Stimulated activated CD4-positive, alpha-beta T cell treated with anti-CD3 and anti-CD28 coated beads, Interleukin-1b, Interleukin-23, amount 100 ng/mL, for 4 hours (primary cell): ENCODE measurements around the gene LGALS7.

ENCODE experiments used
- DNase-seq, 2 donors: peaks; one replicate each; pipeline ENCODE4 v3.0.0-alpha.2; 2020; ENCODE audit warnings: low read depth in 2 of 2

LGALS7 gene

DNA sequence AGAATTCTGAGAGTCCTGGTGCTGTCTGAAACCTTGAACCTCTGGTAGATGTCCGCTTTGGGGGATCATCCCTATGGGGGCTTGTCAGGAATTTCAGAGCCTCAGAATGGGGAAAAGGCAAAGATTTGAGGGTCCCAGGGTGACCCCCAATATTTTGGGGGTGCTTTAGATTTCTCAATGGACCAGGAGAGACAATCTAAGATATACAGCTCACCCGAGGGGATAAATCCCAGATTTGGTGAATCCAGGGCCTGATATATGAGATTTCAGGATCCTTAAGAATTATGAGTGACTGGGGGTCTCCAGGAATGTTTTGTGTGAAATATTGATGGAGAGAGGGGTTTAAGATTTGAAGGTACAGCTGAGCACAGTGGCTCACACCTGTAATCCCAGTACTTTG, 32.4 kb downstream of the LGALS7 start:
- DNase-seq, result no peak

DNA sequence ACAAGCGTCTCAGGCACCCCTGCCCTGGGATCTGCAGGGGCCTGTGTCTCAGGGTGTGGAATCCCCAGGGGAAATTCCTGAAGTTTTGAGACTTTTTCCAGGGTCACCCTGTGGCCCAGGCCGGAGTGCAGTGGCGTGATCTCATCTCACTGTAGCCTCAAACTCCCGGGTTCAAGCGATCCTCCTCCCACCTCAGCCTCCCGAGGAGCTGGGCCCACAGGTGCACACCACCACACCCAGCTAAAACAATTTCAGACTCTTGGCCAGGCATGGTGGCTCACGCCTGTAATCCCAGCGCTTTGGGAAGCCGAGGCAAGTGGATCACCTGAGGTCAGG, 33.1 kb downstream of the LGALS7 start:
- DNase-seq, result no peak

DNA sequence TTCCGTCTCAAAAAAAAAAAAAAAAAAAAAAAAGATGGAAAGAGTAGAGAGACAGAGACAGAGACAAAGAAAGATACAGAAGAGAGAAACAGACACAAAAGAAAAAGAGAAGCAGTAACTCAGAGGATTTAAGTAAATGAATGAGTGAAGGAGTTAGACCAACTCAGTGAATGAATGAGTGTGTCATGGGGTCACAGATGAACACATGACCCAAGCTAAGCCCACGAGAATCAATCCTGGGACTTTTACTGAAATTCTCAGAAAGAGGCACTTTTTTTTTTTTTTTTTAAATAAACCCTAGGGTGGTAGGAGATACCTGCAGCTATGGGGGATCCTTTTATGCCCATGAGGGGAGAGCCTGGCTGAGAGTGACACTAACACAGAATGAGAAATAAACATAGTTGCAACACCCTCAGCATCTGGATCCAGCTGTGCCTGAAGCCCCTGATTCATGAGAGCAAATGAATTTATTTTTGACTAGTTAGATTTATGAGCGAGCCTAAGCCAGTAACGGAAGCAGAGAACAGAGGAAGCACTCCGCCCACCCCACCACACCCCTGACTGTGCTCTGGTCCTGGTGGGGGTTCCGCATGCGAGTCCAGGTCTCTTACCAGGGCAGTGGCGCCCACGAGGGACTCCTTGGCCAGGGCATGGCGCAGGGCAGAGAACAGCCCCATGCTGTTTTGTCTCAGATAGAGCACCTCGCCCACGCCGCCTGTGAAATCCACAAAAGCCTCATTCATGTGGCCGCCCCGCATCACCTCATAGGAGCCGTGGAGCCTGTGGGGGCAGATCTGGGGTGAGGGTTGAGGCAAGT, 33.7 kb downstream of the LGALS7 start:
- DNase-seq, result no peak

DNA sequence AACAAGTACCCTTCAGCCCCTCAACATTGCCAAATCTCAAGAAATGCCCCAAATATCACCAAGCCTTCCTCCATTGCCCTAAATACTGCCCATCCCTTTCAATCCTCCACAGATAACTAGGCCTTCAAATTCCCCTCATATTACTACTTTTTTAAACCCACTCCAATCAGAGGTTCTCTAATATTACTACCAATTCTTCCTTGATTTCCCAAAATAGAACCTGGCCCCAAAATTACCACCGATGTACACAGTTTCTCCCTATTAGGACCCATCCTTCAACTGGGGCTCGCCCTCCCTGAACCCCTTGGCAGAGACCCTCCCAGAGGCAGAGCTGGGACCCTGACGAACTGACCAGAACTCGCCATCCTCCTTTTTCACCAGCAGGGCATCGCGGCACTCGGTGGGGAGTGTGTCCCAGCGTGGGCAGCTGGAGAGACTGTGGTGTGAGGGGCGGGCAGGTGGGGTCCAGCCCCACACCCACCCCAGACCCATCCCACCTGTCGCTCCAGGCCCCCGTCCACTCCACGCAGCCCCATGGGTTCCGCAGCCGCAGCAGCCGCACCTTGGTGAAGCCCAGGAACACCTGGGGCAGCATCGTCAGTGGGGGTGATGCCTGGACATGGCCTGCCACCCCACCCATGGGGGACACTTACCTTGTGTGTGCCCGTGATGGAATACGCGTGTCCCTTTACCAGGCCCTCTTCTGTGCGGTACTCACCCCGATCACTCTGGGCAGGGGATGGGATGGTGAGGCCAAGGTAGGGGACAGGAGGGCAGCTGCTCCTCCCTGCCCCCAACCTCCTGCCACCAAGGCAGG, 35.2 kb downstream of the LGALS7 start:
- DNase-seq, result no peak

DNA sequence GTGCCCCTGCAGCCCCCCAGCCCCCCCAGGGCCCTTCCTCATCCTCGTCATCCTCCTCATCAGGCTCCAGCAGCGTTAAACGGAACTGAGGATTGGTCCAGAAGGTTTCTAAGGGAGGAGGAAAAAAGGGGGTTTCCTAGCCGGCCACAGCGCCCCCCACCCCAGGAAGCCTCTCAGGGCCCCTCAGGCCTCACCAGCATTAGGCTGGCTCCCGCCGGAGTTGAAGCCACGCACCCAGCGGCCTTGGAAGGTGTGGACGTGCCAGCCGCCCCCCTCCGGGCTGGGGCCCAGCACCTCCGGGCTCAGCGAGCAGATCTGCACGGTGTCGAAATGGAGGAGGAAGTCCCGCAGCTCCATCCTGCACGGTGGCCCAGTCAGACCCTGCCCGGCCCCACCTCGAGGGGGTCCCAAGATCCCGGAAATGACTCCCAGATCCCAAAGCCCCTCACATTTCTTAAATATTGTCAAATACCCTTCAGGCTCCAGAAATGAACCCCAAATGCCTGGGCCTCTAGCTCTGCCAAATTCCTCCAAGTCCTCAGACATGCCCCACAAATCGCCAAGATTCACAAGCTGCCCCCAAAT, 35.9 kb downstream of the LGALS7 start:
- no peak for DNase-seq

DNA sequence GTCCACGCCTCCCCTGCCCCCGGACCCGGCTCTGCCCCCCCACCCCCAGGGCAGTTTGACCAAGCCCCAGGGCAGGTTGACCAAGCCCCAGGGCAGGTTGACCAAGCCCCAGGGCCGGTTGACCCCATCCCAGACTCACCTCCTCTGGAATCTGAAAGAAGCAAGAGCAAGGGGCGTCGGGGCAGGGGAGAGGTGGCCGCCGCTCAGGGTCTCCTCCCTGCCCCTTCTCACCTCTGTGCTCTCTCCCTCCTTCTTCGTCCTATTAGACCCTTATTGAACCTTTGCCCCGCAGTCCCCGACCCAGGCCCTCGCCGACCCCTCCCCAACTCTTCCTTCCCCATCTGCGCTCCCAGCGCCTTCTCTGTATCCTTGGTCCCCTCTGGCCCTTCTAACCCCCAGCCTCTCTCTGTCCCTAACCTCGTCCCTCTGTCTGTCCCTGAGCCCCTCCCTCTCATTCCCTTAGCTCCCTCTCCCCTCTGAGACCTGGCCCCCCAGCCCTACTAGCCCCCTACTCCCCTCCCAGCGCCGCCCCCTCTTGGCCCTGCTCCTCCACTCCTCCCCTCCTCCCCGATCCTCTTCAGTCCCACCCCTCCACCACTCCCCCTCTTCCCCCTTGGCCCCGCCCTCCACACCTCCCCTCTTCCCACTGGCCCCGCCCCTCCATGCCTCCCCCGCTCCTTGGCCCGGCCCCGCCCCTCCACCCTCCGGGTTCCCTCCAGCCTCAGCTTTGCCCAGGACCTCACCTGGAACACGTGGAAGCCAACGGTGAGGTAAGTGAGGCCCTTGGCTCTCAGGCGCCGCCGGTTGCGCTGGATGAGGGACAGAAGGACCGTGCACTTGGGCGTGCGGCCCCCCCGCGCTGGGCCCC, 36.7 kb downstream of the LGALS7 start:
- DNase-seq, result peak; percentile 70 to 72

DNA sequence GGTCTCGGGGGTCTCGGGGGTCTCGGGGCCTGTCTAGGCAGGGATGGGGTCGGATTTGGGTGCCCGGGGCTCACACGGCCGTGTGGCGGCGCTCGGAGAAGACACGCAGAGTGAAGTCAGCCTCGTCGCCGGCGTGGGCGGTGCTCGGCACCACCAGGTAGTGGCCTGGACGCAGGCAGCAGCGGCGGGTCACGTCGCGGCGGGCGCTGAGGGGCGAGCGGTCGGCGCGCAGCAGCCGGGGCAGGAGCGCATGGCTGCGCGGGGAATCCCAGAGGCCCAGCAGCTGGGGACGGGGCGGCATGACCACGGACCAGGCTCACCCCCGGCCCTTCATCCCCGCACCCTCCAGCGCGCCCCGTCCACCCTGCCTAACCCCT, 37.3 kb downstream of the LGALS7 start:
- DNase-seq, result peak; percentile 52 to 55

DNA sequence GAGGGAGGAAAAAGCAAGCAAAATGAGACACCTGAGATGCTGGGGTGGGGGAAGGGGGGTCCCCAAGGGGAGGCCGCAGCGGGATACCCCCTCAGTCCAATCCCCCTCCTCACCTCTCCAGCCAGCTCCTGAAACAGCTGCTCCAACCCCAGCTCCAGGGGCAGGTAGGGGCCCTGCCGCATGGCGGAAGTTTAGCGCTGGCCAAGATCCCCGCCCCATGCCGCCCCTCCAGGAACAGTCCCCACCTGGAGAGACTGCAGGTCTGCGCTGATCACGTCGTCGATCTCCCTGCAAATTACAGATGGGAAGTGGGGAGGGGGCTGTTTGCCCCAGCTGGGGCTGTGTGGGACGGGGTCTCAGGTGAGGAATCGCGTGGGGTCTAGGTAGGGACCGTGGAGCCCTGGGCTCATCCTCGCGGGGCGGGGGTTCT, 38.0 kb downstream of the LGALS7 start:
- DNase-seq, result no peak

DNA sequence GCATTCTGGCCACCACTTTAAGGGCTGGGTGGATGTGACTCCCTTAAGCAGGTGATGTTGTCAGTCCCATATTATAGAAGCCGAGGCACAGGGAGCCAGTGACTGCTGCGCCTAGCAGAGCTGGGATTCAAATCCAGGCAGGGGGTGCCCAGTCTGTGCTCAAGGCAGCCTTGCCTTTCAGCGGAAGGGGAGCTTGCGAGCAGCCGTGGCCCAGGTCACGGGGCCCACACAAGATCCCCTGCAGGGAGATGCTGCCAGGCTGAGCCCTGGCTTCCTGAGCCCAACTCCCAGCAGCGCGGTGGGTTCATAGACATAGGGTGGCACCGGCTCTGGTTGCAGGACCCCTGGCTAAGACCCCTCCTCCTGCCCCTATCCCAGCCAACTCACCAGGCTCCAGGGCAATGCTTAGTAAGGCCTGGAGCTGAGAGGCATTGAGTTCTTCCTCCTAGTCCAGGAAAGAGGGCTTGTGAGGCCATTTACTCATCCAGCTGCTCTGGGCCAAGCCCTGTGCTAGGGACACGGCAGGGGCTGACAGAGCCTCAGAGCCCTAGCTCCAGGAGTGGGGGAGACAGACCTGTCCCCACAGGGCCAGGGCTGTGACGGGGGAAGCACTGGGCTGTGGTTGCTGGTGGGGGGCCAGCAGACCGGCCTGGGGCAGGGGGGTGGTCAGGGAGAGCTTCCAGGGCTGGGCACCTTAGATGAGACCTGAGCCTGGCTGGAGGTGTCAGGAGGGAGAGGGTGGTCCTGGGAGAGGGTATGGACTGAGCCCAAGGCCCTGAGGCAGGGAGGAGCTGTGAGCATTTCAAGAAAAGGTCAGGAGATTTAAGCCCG, 38.7 kb downstream of the LGALS7 start:
- no peak for DNase-seq

DNA sequence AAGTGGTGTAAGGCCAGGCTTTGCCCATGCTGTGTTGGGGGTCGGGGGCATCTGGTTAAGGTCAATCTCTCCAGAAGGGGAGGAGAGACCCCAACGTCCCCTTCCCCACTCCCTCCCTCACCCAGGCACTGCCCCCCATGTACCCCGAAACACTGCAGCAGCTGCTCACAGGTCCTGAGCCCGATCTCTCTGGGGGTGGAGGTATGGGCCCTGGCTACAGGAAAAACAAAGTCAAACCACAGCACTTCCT, 39.2 kb downstream of the LGALS7 start:
- DNase-seq, result no peak

DNA sequence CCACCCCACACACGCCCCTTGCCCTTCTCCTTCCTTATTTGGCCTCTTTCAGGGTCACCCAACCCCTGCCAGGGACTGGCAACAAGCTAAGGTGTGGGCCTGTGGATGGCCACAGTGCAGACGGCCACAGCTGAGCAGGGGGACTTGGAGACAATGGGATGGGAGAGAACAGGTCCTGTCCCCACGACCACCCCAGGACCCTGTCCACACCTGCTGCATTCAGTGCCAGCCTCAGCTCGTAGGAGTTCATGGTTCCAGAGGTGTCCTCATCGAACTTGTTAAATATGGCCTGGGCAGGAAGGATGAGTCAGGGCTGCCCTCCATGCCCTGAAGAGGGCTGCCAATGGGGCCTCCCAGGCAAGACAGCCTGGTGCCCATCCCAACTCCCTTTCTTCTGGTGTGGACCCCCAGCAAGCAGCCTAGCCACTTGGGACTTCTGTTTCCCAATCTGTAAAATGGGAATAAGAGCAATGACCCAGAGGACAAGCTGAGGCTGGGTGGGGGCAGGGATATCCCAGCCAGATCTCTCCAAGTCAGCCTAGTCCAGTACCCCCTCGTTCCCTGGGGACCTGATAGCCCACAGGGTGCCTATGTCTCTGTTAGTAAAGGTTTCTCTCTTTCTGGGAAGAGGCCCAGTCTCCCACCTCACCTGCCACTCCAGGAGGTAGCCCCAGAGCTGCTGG, 39.7 kb downstream of the LGALS7 start:
- no peak for DNase-seq

DNA sequence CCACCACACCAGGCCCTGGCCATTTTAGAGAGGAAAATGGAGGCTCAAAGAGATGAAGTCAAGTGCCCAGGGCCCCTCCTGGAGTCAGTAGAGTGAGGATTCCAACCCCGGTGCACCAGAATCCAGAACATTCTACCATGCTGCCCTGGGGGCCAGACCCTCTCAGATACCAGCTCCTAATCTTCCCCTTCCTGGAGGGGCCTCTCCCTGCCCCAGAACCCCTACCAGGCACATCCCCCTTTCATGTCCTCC, 40.1 kb downstream of the LGALS7 start:
- DNase-seq, result no peak

DNA sequence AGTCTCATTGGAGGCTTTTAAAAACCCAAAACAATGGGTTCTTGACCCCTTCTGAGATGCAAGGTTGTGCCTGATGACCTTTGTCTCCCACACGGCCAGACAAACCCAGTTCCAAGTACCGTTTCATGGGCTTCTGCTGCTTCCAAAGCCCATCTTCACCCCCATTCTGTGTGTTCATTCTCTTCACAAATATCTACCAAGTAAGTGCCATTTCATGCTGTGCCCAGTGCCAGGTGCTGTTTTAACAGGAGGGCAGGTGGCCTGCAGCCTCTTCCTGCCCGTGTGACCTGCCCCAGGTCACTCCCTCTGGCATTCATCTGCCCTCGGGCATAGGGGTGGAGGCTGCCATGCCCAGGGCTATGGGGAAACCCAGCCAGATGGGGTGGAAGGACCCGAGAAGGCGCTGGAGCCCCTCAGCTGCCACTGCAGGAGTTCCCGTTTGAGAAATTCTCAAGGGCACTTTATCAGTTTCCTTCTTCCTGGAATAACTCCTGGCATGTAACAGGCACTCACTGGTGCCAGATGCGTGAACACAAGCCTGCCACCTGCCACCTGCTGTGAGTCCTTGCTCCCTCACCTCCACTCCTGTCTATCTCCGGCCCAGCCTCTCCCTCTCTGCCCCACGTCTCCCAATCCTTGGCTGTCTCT, 41.5 kb downstream of the LGALS7 start:
- DNase-seq, result no peak

DNA sequence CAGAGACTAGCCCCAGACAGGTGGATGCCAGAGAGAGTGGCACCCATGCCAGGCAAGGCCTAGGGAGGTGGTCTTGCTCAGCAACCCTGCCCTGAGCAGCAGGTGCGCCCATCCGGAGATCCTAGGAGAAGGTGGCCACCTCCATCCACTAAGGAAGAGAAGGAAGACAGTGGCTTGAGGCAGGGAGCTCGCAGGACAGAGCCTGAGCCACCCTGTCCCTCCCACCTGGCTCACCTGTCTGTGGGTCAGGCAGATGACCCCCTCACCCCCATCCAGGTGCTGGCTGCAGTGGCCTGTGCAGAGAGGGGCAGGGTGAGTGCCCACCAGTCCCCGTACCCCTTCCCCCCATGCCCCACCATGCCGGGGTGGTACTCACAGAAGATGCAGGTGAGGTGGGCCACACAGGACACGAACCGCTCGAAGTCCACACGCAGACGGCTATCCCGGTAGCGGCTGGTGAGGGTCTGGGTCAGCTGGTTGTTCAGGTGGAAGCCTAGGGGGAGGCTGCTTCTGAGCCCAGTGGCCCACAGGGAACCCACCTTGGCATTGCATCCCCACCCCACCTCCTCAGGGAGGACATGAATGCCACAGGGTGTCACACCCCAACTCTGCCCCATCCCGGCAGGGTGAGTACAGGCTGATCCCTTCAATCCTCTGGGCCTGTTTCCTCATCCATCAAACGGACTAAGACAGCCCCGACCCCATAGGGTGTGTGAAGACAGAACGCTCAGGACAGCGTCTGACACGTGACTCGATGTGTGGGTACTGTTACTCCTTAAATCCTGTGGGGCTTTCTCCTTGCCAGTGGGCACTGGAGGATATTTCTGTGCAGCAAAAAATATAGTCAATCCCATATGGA, 42.4 kb downstream of the LGALS7 start:
- DNase-seq, result no peak

DNA sequence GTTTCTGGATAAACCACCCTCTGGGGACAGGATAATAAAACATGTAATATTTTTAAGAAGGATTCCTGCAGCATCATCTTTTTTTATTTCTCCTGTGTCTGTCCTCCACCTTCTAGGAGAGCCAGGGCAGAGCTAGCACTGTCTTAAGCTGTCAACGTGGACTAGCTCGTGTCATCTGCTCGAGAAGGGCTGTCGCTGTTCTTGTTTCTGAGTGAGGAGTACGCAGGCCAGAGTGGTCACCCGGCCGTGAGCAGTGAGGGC, 42.9 kb downstream of the LGALS7 start:
- DNase-seq, result no peak

DNA sequence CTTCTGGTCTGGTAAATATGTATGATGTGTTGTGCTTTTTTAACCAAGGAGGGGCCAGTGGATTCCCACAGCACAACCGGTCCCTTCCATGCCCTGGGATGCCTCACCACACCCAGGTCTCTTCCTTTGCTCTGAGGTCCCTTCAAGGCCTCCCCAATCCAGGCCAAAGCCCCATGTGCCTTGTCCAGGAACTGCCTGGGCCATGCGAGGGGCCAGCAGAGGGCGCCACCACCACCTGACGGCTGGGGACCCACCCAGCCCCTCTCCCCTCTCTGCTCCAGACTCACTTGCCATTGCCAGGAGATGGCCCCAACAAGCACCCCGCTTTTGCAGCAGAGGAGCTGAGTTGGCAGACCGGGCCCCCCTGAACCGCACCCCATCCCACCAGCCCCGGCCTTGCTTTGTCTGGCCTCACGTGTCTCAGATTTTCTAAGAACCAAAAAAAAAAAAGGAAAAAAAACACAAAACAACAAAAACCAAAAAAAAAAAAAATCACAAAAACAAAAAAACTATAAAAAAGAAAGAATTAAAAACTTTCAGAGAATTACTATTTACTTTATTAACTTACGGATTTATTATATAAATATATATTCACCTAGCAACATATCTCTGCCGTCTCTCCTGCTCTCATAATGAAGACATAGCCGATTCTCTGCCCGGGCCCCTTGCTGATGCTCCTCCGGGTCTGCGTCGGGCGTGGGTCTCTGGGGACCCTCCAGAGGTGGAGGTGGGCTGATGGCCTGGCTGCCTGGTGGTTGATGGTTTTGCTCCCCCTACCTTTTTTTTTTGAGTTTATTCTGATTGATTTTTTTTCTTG, 43.5 kb downstream of the LGALS7 start:
- DNase-seq, result peak; percentile 68 to 76

DNA sequence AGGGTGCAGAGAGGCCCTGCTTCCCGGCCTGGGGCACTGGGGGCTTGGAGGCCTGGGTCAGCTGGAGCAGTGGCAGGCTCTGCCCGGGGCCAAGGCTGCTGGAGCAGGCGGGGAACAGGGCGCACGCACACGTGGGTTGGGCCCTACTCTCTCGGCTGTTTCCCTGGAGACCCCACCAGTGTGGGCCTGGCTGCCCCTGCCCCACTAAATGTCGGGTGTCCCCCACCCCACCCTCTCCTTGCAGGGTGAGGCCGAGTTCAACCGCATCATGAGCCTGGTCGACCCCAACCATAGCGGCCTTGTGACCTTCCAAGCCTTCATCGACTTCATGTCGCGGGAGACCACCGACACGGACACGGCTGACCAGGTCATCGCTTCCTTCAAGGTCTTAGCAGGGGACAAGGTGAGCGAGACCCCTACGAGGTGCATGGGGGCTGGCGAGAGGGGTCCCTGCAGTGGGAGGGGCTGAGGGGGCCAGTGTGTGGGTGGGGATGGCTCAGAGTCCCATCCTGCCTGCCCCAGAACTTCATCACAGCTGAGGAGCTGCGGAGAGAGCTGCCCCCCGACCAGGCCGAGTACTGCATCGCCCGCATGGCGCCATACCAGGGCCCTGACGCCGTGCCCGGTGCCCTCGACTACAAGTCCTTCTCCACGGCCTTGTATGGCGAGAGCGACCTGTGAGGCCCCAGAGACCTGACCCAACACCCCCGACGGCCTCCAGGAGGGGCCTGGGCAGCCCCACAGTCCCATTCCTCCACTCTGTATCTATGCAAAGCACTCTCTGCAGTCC, 44.4 kb downstream of the LGALS7 start:
- no peak for DNase-seq
